Transverse colon (tissue), 4 donors: ENCODE data around the gene BGN. TPM values are rescaled to one million over a fixed set of nuclear protein-coding genes. Genes with fewer than 3 reads are reported as not detected.

Source experiments
- DNase-seq: peaks from one replicate; pipeline ENCODE4 v3.0.0-alpha.2; 2019
- H3K27ac ChIP-seq, 4 donors: fragments of 200-600 bp; sonication (generic); 2 replicates each; pipeline ENCODE4 v1.5.1; 2016 to 2018; ENCODE audit warnings: inconsistent platforms in 4 of 4
- H3K27me3 ChIP-seq: fragments of 200-600 bp; sonication (generic); 2 replicates; pipeline ENCODE4 v1.5.1; 2017; ENCODE audit warnings: inconsistent platforms
- H3K36me3 ChIP-seq, 4 donors: fragments of 200-600 bp; sonication (generic); 2 replicates each; pipeline ENCODE4 v1.5.1; 2017 to 2019; ENCODE audit warnings: inconsistent platforms in 4 of 4
- H3K4me1 ChIP-seq, 4 donors: fragments of 200-600 bp; sonication (generic); 2 replicates each; pipeline ENCODE4 v1.5.1; 2017 to 2020; ENCODE audit warnings: inconsistent platforms in 4 of 4
- H3K4me3 ChIP-seq, 4 donors: fragments of 200-600 bp; sonication (generic); 1 replicate in 1 of 4; 2 replicates in 3 of 4; pipeline versions ENCODE4 v1.5.1 to v1.6.1; 2017 to 2019; ENCODE audit warnings: inconsistent platforms in 4 of 4
- H3K9me3 ChIP-seq, 2 donors: fragments of 200-600 bp; sonication (generic); 2 replicates each; pipeline ENCODE4 v1.5.1; 2017 to 2019; ENCODE audit warnings: inconsistent platforms in 2 of 2
- CTCF ChIP-seq, 5 experiments: fragments of 200-600 bp in 3 of 5; fragments of 450-650 bp in 2 of 5; sonication (generic) in 3 of 5; IDR thresholded peaks; 1 replicate in 2 of 5; 2 replicates in 3 of 5; pipeline ENCODE4 v1.5.1; 2016 to 2017; ENCODE audit warnings: antibody characterized with exemption in 5 of 5, inconsistent platforms in 3 of 5, mild to moderate bottlenecking in 2 of 5, moderate library complexity in 1 of 5
- EP300 ChIP-seq: sonication (generic); formaldehyde crosslinking; IDR thresholded peaks from one replicate; pipeline ENCODE4 v1.6.1; 2017; ENCODE audit warnings: antibody characterized with exemption, low read depth
- POLR2A ChIP-seq: fragments of 450-650 bp; IDR thresholded peaks from one replicate; pipeline ENCODE4 v1.6.1; 2016; ENCODE audit warnings: antibody characterized with exemption, mild to moderate bottlenecking, moderate library complexity
- POLR2AphosphoS5 ChIP-seq, 3 donors: sonication (generic); formaldehyde crosslinking; IDR thresholded peaks; one replicate each; pipeline ENCODE4 v1.6.1; 2016; ENCODE audit warnings: antibody characterized with exemption in 3 of 3
- WGBS, 2 donors: methylation state at CpG; one replicate each; pipeline ENCODE4 v1.1.5; 2018; ENCODE audit warnings: low coverage in 1 of 2; 5-methylcytosine and 5-hydroxymethylcytosine counted together
- in situ Hi-C, 4 donors: fragments of 200-750 bp; cut with MboI; loops; one replicate each; pipeline versions ENCODE4 v1.15.0 to v1.15.1; 2017; ENCODE audit warnings: low sequenced_read_pairs in 3 of 4, low pct_ligation_motif_present in 1 of 4, low pct_unique_long_range_greater_than_20kb in 1 of 4
- intact Hi-C: fragments of 100-400 bp; cut with DNase I; formaldehyde crosslinking; loops from one replicate; pipeline ENCODE4 v1.15.1; 2023; ENCODE audit warnings: low total_unique reads
- total RNA-seq, 4 donors: library from RNA; depleted of rRNA; stranded (reverse); fragments of >200 nt; gene quantifications; one replicate each; pipeline ENCODE4 v1.1.0, GENCODE V29; 2016

BGN gene
- total RNA-seq, 4 donors from 2014 or later = 3.8 to 67.1 (median 10.5) TPM

- intact Hi-C loops = no loop called here
- Histone ChIP-seq H3K9me3 (no peaks in the 10 kb centered on the region), H3K4me3 (no peak overlapping the region), H3K27ac (no peak overlapping the region), H3K4me1 (no peaks in the 10 kb centered on the region), H3K36me3 (no peaks in the 10 kb centered on the region), H3K27me3 (peaks cover 30% of the 10 kb centered on the region)
- no peak for DNase-seq
- no peak for TF ChIP-seq POLR2A
- no peak for TF ChIP-seq CTCF (IDR thresholded peaks at IDR 0.05)
- TF ChIP-seq EP300 = no peak
- TF ChIP-seq POLR2AphosphoS5 (IDR thresholded peaks at IDR 0.05) = no peak
- in situ Hi-C loops = loop anchor here in 1 of 4 donors (25.0 kb wide), 1 partner anchor 553 kb away; no protein-coding TSS in a partner anchor
- WGBS, 2 donors = 59% methylated on average over 6 of the region's 8 CpGs; no CpG with 5 or more reads in 1 of the 2 donors
Measured at GRCh38 chrX:153515435-153515834, 20.7 kb downstream of the BGN start.

GRCh38 chrX:153516073-153516472, 21.3 kb downstream of the BGN start:
- no peak for TF ChIP-seq POLR2A
- no peak for TF ChIP-seq POLR2AphosphoS5 (IDR thresholded peaks at IDR 0.05)
- TF ChIP-seq EP300 = no peak
- TF ChIP-seq CTCF (IDR thresholded peaks at IDR 0.05) = no peak
- no peak for DNase-seq
- H3K4me1 ChIP-seq = no peaks in the 10 kb centered on the region
- in situ Hi-C loops (loop anchor here in 1 of 4 donors (25.0 kb wide), 1 partner anchor 554 kb away; no protein-coding TSS in a partner anchor), intact Hi-C loops (no loop called here)
- peaks cover 35% of the 10 kb centered on the region for H3K27me3 ChIP-seq
- WGBS, 2 donors = 69% methylated on average over 9 of the region's 9 CpGs; no CpG with 5 or more reads in 1 of the 2 donors
- no peaks in the 10 kb centered on the region for H3K36me3 ChIP-seq
- no peak overlapping the region for H3K4me3 ChIP-seq
- H3K9me3 ChIP-seq = no peaks in the 10 kb centered on the region
- no peak overlapping the region for H3K27ac ChIP-seq

- no peaks in the 10 kb centered on the region for H3K9me3 ChIP-seq
- in situ Hi-C loops = loop anchor here in 1 of 4 donors (25.0 kb wide), 1 partner anchor 555 kb away; no protein-coding TSS in a partner anchor
- intact Hi-C loops = no loop called here
- peaks cover 38% of the 10 kb centered on the region for H3K27me3 ChIP-seq
- H3K4me3 ChIP-seq = no peak within 1 kb of the TSS
- H3K4me1 ChIP-seq = no peaks in the 10 kb centered on the region
- H3K27ac ChIP-seq = no peak within 1 kb of the TSS
- 68% methylated on average over 21 of the region's 50 CpGs; no CpG with 5 or more reads in 1 of the 2 donors for WGBS, 2 donors
- TF ChIP-seq POLR2A (no peak), EP300 (no peak), CTCF (IDR thresholded peaks at IDR 0.05) (no peak), POLR2AphosphoS5 (IDR thresholded peaks at IDR 0.05) (no peak)
- DNase-seq = no peak
- H3K36me3 ChIP-seq = no peaks in the 10 kb centered on the region
Measured at GRCh38 chrX:153517423-153517822, 22.6 kb downstream of the BGN start, which contains the start of gene ATP2B3. Gene ATP2B3, plus strand, starts transcription at chrX:153517642. Its CDS starts 18,606 bp downstream, at chrX:153536248.

- intact Hi-C loops (no loop called here), in situ Hi-C loops (loop anchor here in 1 of 4 donors (25.0 kb wide), 1 partner anchor 556 kb away; no protein-coding TSS in a partner anchor)
- Histone ChIP-seq H3K4me1 (no peaks in the 10 kb centered on the region), H3K27ac (no peak overlapping the region), H3K4me3 (no peak overlapping the region), H3K27me3 (peaks cover 38% of the 10 kb centered on the region), H3K9me3 (no peaks in the 10 kb centered on the region), H3K36me3 (no peaks in the 10 kb centered on the region)
- 58% methylated on average over 58 of the region's 70 CpGs; no CpG with 5 or more reads in 1 of the 2 donors for WGBS, 2 donors
- TF ChIP-seq POLR2AphosphoS5 (IDR thresholded peaks at IDR 0.05) (no peak), CTCF (IDR thresholded peaks at IDR 0.05) (no peak), EP300 (no peak), POLR2A (no peak)
- DNase-seq = no peak
Measured at GRCh38 chrX:153517946-153518834, 23.4 kb downstream of the BGN start.
